AG04449 (cell line): ENCODE results near the gene KLRF1.

ENCODE experiments used
- CTCF ChIA-PET: fragments of 350-600 bp; formaldehyde crosslinking; extraction: SDS; loops from one replicate; lab custom pipeline; 2021; ENCODE audit warnings: antibody characterized with exemption; lab: Yijun Ruan, JAX
- POLR2A ChIA-PET: fragments of 400-600, 350-600 bp; formaldehyde crosslinking; extraction: SDS; loops from one replicate; lab custom pipeline; 2020; ENCODE audit warnings: antibody characterized with exemption, inconsistent platforms; lab: Yijun Ruan, JAX
- DNase-seq: peaks from one replicate; pipeline ENCODE4 v3.0.0-alpha.2; 2010; ENCODE audit warnings: low read depth, low spot score
- H3K4me3 ChIP-seq: 2 replicates; pipeline ENCODE4 v1.5.1; 2011; ENCODE audit warnings: low read depth, mild to moderate bottlenecking, control low read depth, low read length
- TF ChIP-seq, protein P1 (sequence below): IDR thresholded peaks from one replicate; pipeline ENCODE4 v1.5.1; 2011; ENCODE audit warnings: mild to moderate bottlenecking, moderate library complexity, low read length, control low read depth, inconsistent platforms; ENCODE audit not compliant: insufficient read depth; ENCODE audit errors: missing control alignments

Gene KLRF1

GRCh38 chr12:9784816-9785215 lies 42.5 kb upstream of the KLRF1 start:
- no peak overlapping the region for H3K4me3 ChIP-seq
- no peak for DNase-seq
- ChIA-PET CTCF (interaction anchor here (1.0 kb wide), 1 partner anchor 43 kb away, joined by 3 read pairs; no protein-coding TSS in a partner anchor), POLR2A (no interaction called here)
- TF ChIP-seq, protein P1, sequence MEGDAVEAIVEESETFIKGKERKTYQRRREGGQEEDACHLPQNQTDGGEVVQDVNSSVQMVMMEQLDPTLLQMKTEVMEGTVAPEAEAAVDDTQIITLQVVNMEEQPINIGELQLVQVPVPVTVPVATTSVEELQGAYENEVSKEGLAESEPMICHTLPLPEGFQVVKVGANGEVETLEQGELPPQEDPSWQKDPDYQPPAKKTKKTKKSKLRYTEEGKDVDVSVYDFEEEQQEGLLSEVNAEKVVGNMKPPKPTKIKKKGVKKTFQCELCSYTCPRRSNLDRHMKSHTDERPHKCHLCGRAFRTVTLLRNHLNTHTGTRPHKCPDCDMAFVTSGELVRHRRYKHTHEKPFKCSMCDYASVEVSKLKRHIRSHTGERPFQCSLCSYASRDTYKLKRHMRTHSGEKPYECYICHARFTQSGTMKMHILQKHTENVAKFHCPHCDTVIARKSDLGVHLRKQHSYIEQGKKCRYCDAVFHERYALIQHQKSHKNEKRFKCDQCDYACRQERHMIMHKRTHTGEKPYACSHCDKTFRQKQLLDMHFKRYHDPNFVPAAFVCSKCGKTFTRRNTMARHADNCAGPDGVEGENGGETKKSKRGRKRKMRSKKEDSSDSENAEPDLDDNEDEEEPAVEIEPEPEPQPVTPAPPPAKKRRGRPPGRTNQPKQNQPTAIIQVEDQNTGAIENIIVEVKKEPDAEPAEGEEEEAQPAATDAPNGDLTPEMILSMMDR: no peak

DNA sequence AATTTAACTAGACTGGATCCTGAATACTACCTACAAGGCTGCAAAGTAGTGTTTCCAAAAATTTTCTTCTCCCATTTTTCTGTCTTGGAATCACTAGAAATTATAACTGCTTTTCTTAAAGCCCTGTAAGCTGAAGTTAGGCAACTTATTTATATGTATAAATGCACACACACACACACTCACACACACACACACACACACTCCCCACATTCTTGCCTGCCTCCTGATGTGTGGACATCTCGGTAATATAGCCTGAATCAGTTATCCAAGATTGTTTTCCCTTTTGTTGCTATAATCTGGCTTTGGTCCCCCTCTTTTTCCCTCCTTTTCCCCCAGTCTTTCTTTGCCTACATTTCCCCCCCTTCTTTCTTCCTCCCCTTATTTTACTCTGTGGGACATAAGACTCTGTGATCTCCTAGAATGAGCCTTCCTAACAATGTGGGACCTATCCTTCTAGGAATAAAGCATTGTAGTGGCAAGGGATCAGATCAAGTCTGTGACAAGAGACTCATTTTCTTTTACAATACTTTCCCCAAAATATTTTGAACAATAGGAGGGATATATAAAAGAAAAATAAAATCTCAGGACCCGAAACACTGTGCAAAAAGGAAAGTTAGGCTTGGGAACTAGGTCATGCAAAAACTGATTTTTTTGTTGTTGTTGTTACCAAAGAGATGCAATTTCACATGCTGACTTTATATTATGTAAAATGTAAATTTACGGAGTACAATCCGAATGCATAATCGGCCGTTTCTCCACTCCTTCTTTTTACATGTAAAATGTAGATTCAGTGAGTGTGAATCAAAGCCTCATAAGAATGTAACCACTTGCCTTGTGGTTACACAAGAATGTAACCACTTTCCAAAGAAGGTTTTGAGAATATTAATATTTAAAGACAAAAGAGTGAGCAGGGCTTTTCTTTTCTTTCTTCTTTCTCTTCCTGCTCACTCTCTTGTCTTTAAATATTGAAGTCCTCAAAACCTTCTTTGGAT lies 40.3 kb upstream of the KLRF1 start:
- TF ChIP-seq, protein P1: no peak
- no peak overlapping the region for H3K4me3 ChIP-seq
- no peak for DNase-seq
- CTCF ChIA-PET: no interaction called here
- POLR2A ChIA-PET: no interaction called here

GRCh38 chr12:9792185-9792900 lies 34.9 kb upstream of the KLRF1 start:
- TF ChIP-seq, protein P1: no peak
- ChIA-PET POLR2A (no interaction called here), CTCF (no interaction called here)
- H3K4me3 ChIP-seq: no peak overlapping the region
- no peak for DNase-seq

DNA sequence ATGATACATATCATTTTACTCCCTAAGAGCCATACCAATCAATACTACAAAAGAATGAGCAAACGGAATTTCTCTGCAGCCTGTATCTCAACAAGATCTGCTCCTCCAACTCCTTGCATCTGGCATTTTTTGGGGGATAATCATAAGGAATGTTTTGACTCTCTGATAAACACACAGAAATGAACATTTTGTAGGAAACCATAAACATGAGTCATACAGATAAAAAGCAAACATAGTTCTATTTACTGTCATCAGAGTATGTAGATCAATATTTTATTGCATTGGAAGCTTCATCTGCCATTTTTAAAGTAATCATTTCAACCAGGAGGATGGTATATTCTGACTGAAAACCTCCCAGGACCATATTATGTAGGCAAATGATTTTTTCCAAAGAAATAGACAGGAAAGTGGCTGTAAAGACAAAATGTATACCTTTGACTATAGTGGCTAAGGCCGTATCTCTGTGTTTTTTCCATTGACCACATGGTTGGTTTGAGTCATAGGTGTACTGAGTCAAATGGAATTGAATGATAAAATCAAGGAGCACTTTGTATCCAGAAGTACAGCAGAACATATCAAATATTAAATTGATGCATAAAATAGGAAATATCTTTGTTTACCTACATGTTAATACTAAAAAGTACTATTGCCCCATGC lies 34.2 kb upstream of the KLRF1 start:
- CTCF ChIA-PET: no interaction called here
- no peak for DNase-seq

GRCh38 chr12:9793779-9794395 lies 33.4 kb upstream of the KLRF1 start:
- TF ChIP-seq, protein P1: no peak
- ChIA-PET CTCF (interaction anchor here (1.1 kb wide), 1 partner anchor 44 kb away, joined by 3 read pairs; no protein-coding TSS in a partner anchor), POLR2A (no interaction called here)
- no peak for DNase-seq
- no peak overlapping the region for H3K4me3 ChIP-seq

More for the DNA sequence above, 34.2 kb upstream of the KLRF1 start:
- no peak overlapping the region for H3K4me3 ChIP-seq
- POLR2A ChIA-PET: no interaction called here
- TF ChIP-seq, protein P1: no peak
